HG02885 (cell line): ENCODE data around the gene NKX1-2.

Experiments
- ATAC-seq: cut with Tn5 transposase; IDR thresholded peaks from one replicate; pipeline ENCODE4 v1.9.1; 2021; ENCODE audit warnings: mild to moderate bottlenecking; ENCODE audit not compliant: unreplicated experiment, poor library complexity

The NKX1-2 gene

DNA sequence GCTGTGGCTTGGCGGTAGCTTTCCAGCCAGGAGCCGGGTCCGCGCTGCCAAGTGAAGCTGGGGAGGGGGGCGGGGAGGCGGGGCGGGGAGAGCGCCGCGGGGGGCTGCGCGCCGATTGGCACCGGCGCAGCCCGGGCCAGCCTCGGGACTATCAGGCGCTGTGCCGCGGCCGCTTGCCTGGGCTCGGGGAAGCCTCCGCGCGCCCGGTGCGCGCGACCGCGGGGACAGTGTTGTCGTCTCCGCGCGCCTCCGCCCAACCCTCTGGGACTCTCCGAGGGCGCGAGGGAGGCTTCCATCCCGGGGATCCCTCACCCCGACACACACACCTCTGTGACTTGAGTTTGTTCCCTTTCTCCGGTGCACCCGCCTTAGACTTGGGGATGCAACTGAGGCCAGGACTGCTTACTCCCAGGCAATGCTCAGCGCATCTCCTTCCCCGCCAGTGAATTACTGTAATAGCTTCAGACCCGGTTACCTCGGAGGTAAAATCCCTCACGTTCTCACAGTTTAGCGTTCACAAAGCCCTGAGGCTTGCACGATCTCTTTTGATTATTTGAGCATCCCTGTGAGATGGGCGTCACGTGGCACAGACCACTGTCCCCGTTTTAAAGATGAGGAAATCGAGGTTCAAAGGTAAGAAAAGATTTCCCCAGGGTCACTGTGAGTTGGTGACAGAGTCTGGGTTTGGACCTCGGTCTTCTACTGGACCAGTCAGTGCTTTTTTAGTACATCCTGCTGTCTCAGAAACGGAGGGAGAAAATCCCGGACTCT lies at the start of gene NKX1-2:
Gene NKX1-2, minus strand, starts transcription at position 24 of the 771 bp plus-strand sequence. CDS start 92 bp downstream, outside the sequence.
- ATAC-seq = no peak

DNA sequence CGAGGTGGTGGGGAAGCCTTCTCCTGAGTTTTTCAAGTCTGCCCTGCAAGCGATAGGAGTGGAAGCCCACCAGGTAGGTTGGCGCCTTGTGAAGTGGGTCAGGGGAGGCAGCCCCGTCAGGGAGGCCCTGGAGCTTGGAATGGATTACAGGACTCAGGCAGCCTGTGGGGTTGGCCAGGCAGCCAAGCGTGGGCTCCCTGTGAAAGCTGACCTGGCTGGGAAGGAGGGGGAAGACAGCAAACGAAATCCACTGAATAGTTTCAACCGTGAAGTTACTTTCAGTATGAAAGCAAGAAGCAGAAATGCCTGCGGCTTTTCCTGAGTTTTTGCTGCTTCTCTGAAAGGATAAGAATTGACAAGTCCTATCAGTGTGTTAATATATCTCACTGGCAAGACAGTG lies 48.2 kb upstream of the NKX1-2 start:
- ATAC-seq = no peak

GRCh38 chr10:124497196-124497881 lies 47.5 kb upstream of the NKX1-2 start:
- ATAC-seq = no peak

DNA sequence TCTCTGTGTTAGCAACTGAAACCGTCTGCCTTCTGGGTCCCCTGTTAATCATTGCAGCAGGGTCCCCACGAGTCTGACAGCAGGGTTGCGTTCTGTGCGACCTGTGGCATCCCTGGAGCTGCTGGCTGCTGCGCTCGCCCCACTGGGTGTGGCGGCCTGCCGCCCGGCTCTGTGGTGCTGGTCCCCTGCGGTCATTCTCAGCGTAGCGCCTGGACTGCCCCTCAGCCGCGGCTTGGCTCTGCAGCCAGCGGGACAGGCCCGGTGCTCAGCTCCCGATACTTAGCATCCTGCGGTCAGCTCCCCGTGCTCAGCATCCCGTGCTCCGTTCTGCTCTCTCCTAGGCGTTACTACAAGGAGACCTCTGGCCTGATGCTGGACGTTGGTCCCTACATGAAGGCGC lies 46.8 kb upstream of the NKX1-2 start:
- no peak for ATAC-seq

DNA sequence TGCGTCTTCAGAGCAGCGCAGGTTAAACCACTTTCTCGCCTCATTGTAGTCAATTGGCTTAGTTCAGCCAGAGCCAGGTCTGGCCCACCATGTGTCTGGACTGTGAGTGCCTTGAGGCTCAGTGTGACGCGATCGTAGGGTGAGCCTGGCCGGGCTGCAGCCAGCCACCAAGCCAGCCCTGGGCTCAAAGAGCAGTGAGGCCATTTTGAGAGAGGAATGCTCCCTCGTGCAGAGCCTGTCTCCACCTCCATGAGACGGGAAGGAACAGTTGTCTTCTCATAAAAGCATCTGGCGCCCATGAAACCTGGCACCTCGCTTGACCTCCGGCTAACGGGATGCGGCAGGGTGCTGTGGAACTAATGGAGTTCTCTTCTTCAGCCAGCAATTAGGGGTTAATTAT lies 46.3 kb upstream of the NKX1-2 start:
- no peak for ATAC-seq

- no peak for ATAC-seq
Measured at GRCh38 chr10:124495725-124496124, 45.9 kb upstream of the NKX1-2 start.

DNA sequence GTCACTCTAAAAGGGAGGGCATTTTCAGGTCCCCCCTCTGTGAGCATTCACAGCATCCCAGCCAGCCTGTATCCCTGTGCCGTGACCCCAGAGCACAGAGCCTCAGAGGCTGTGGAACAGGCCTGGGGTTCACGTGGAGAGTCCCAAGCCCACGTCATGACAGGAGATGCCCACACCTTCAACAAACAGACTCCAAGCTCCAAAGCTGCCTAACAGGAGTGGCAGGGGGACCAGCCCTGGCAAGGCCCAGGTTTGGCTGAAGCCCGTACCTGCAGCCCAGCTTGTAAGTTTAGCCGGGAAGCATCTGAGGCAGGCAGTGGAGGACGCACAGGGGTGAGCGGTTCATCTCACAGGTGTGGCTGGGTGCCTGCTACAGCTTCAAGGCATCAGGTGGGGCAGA lies 45.3 kb upstream of the NKX1-2 start:
- ATAC-seq = no peak

DNA sequence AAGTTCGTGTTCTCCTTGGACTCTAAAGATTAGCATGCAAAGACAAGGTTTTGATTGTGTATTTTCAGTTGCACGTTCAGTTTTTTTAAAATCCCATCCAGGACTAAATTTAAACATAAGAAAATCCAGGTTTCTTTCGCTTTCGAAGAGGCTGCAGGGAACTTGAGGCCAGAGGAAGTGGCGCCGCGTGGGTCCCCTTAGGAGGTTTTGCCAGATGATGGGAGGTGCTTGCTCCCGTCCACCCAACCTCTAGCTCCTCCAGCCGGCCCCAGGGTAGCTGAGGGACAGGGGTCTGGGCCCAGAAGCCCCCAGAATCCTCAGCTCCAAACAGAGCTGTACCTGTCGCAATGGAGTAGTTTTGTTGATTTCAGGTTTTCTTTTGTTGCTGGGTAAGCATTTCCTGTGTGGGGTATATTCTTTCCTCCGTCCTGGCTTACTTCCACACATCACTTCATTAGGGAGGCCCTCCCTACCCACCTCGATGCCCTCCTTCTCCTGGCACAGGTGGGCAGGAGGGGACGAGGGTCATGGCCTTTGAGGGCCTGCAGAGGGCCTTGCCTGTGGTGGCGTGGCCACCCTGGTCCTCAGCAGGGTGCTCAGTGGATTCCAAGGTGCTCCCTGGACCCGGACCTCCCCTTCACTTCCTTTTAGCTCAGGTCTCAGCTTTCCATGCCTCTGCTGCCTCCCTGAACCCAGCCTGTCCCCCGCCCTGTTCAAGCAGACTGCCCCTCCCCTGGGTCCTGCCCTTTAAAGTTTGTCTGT lies 44.4 kb upstream of the NKX1-2 start:
- ATAC-seq = no peak

- no peak for ATAC-seq
Measured at GRCh38 chr10:124493214-124493882, 43.5 kb upstream of the NKX1-2 start.

DNA sequence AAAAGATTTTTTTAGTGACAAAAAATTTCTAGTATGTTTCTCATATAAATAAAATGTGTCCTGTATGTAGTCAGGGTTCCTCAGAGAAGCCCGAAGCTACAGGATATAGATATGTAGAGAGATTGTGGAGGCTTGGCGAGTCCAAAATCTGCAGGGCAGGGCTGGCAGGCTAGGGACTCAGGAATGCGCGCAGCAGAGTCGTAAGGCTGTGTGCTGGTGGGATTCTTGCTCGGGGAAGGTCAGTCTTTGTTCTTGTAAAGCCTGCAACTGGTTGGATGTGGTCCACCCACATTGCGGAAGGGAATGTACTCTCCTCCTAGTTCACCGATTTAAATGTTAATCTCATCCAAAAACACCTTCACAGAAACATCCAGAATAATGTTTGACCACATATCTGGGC lies 42.4 kb upstream of the NKX1-2 start:
- ATAC-seq = no peak

- no peak for ATAC-seq
Measured at GRCh38 chr10:124491105-124491504, 41.3 kb upstream of the NKX1-2 start.

- ATAC-seq = no peak
Measured at GRCh38 chr10:124486635-124487034, 36.8 kb upstream of the NKX1-2 start.

DNA sequence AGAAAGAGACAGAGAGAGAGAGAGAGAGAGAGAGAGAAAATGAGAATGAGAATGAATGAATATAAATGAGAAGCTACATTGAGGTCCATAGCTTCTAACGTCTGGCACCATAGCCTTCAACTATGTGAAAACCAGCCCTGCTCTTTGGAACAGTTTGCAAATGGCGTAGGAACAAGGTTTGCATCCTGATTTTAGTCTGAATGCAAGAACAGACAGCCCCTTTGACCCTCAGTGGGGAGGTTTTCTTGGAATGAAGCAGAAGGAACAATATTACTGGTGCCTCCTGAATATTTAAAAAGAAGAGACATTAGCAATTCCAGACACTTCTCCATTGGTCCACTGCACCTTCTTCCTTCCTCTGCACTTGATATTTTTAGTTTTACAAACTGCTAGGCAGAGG lies 34.8 kb upstream of the NKX1-2 start:
- ATAC-seq = no peak

DNA sequence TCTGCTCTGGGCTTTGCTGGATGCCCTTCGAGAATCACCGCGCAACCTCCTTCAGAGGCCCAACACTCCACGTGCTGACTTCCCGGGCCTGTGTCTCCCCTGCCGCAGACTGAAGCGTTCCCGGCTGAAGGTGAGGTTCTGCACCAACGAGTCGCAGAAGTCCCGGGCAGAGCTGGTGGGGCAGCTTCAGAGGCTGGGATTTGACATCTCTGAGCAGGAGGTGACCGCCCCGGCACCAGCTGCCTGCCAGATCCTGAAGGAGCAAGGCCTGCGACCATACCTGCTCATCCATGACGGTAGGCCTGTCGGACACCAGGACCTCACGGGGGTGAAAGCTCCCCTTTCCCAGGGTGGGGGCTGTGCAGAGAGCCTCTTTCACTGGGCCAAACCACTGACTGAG lies 34.2 kb upstream of the NKX1-2 start:
- no peak for ATAC-seq

DNA sequence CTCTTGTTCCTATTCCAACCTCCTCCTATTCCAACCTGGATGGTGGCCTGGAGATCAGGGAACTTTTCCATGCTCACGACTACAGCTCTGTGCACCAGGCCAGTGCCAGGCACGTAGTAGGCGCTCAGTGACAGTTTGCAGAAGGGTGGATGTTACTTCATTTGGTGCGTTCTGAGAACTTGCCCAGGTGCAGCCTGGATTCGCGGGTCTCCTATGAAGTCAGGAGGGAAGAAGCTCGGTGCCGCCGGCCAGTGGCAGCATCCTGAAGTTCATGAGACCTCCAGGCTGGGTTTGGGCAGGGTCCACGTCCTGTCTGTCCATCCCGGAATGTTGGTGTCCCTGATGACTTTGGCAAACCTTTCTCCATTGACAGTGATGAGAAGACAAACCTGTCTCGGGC lies 33.0 kb upstream of the NKX1-2 start:
- no peak for ATAC-seq

DNA sequence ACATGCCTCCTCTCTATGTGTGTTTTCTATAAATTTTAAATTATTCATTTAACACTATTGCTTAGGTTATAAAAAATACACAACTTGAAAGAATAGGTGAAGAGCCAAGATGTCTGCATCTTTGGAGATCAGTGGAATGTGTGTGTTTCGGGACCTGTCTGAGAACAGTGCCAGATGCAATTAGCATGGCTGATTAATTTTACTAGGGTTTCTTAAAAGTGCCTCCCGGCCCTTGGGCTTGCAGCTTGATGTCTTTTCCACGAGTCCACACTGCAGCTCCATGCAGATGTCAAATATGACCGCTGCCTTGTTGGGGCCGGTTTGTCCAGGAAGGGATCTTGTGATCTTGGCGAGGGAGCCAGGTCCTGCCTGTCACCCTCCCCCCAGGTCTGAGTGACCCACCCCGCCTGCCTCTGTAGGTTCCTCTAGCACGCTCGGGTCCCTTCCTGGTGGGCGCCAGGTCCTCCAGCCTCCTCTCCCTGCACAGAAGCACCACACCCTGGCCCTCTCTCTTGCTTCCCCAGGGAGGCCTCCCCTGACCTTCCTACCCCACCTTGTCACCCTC lies 32.5 kb upstream of the NKX1-2 start:
- no peak for ATAC-seq

DNA sequence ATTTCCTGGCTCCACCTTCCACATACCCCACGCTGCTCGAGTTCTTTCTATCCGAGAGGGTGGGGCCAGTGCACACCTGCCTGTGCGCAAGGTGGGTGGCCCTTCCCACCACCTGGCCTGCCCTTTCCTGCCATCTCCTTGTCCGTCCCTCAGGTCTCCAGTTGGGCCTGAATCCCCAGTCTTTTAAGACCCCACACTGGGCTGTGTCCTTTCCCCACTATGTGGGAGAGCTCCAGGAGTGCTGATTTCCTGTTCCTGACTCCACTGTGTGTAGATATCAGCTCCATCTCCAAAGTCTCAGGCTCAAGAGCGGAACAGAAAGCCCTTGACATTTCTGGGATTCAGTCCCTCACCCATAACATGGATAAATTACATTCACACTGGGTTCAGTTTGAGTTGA lies 31.9 kb upstream of the NKX1-2 start:
- no peak for ATAC-seq

DNA sequence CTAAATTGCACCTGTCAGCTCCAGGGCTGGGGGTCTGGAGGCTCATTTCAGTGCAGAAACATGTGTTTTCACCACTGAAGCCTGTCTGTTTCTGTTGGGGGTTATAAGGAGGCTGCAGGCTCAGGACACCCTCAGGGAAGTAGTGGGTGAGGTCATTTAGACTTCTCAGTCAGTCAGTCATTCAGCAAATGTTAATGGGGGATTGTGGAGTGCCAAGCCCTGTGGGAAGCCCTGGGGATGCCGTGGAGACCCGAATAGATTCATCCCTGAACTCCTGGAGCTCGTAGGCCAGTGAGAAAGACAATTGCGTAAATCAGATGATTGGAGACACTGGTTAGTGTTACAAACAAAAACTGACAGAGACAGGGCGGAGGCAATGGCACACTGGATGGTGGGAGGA lies 31.0 kb upstream of the NKX1-2 start:
- no peak for ATAC-seq

- ATAC-seq = no peak
Measured at GRCh38 chr10:124478515-124478914, 28.7 kb upstream of the NKX1-2 start.

GRCh38 chr10:124477614-124478363 lies 28.0 kb upstream of the NKX1-2 start:
- no peak for ATAC-seq
